HTR-8/SVneo (cell line): ENCODE measurements around the gene OXNAD1.
A peak's percentile ranks its signal among the peaks of the same experiment; 100 is the strongest.

Experiments used
- DNase-seq: peaks from one replicate; pipeline ENCODE4 v3.0.0; 2011; ENCODE audit warnings: low spot score, mixed read lengths; ENCODE audit not compliant: insufficient read length
- FAIRE-seq: peaks from 2 replicates; lab custom pipeline; 2011; peaks lifted over from hg19 to GRCh38; lab: Jason Lieb, UNC

OXNAD1 gene

DNA sequence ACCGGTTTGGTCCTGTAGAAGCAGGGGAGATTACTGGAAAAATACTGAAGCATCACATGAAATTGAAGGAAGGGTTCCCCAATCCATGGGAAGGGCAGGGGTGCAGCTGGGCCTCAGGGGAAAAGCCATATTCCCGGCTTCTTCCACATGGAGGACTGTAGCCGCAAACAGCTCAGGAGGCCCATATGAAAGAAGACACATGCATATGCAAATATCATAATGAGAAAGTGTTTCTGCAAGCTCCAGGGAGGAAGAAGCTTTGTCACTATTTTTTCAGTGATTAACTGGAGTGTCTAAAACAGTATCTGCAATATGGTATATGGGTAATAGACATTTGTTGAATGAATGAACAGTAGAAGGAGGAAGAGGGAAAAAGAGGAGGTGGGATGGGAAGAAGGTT is 19.4 kb upstream of the OXNAD1 start:
- DNase-seq (no peak), FAIRE-seq (no peak)

DNA sequence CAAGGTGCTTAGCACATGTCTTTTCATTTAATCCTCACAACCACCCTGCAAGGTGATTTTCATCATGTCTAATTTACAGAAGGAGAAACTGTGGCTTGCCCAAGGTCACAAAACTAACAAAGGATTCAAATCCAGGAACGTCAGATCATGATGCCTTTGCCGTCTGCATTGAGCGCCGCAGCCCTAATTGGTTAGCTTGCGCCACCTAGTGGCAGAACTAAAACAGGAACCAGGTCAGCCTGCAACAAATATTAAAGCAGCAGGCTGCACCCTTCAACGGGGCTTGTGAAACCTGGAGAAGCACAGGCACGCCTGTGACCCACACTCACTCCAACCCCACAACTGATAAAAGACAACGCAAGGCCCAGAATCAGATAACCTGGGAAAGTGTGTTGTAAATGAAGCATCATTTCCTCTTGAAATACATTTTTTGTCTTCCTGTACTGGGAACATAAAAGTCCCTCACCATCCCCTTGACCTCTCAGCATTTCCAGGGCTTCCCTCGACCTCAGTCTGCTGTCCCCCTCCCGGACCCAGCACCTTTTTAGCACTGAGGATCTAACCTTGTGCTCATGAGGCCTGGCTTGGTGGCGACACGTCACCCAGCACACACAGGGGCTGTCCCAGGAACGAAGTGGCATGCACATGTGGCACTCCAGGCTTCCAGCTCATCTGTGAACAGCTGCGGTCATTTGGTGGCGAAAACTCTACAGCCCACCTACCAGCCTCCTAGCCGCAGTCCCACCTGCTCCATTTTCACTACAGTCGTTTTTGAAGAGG is 17.5 kb upstream of the OXNAD1 start:
- FAIRE-seq (peak; percentile 88), DNase-seq (peak; percentile 76)

DNA sequence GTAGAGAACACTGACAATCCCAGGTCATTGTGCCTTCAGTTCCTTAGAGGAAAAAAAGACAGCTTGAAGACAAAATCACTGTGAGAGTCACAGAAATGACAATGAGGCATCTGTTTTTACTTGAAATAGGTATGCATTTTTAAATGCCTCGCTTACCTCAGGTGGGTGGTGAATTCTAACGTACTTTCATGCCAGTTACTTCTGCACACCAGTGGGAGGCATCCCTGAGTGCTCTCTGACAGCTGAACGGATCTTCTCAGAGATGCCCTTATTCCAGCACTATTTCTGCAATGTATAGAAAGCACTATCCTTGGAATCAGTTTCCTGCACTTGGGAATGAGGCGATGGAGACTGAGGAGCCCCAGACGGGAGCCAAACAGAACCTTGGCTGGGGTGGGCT is 16.5 kb upstream of the OXNAD1 start:
- DNase-seq (no peak), FAIRE-seq (no peak)

DNA sequence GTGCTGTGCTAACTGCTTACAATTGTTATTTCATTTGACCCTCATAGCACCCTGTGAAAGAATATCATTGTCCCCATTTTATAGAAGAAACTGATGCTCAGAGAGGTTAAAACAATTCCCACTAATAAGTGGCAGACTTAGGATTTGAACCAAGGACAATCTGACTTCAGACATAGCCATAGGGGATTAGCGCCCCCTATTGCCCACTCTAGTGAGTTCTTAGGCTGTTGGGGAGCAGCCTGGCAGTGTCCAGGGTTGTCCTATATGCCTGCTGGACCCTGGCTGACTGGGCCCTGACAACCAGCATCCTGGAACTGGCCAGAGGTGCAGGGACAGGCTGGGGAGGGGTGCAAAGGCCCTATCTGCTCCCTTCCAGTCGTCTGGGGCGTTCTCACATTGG is 15.7 kb upstream of the OXNAD1 start:
- no peak for FAIRE-seq
- no peak for DNase-seq

DNA sequence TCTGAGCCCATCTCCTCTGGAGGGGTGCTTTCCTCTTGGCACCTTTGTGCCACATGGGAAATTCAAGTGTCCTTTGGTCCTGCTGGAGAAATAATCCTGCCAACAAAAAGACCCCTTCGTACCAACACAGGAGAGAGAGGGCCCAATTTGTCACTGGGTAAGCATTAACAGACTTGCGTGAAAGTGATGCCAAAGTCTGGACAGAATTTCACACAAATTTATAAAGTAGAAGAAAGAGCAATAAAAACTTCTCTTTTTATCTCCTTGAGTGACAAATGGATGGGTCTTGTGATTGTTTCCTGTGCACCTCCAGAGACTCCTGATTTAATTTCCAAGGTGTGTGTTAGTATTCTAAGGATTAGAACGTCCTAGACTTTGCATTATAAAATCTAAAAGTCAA is 15.1 kb upstream of the OXNAD1 start:
- FAIRE-seq (no peak), DNase-seq (no peak)

DNA sequence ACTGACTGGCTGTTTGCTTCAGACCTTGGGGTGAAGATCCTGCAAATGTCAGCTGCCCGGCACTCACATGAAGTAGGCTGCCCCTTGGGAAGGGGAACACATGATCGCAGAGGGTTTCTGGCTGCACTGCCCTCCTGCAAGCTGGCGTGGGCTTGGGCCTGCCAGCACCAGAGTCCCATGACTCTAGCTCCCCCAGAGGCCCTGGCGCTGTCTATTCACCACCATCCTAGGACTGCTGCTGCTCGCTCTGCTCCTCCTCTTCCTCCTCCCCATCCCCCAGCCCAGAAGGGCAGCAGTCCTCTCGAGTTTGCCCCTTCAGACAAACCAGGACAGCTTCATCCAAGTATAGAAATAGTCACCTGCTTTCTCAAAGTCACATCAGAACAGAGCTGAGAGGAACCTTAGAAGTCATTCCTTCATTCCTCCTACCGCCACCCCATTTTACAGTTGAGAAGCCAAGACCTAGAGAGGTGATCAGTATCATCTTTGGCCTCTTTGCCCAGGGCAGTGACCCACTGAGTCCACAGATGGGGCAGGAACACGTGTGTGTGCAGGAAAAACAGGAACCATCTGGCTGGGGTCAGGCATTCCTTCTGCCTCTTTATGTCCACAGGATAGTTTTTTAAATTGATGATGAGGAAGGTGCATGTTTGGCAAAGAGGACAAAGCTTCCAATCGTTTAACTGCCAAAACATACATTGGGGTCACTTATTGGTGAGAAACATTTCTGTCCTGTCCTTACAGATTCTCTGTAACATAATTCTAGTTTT is 13.5 kb upstream of the OXNAD1 start:
- FAIRE-seq, result no peak

DNA sequence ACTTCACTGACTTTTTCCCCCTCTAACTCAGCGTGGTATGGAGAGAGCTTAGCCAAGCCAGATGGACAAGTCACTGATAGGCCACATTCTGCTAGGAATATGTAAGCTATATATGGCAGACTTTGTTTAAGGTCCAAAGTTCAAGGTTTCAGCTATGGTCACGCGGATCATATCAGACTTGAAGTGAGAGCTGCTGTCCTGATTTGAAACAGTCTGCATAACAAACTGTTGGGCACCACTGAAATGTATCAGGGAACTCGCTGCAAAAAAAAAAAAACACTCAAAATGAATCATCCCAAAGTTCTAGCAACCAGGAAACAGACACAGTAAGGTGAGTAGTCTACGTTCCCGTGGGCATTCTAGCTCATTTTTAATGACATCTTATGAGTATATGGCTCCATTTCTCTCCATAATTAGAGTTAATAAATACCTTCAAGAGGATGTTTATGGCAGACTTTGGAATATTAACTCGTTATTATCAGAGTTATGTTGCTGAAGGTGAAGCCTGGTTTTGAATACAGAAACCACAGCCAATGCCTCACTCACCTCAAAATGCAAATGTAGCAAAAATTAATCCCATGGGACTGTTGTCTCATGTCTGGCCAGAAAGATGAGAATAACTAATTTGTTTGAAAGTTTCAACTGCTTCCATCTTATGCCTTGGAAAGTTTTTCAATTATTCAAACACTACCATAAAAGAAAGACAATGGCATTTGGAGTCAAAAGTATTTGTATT is 12.6 kb upstream of the OXNAD1 start:
- DNase-seq (no peak), FAIRE-seq (no peak)

More for the DNA sequence above, 13.5 kb upstream of the OXNAD1 start:
- no peak for DNase-seq

DNA sequence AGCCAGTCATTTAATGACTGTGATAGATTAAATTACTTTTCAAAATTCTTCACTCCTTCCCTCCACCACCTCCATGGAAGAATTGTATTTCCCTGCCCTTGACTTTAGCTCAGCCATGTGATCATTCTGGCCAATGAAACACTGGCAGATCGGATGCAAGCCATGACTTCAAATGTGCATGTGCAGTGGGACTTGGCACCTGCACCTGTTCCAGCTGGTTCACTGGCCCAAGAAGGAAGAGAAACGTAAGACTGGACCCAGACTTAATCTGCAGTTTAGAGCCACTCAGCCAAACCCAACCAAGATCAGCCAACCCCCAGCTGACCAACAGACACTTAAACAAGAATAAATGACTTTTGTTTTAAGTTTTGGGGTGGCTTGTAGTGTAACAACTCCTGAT is 12.0 kb upstream of the OXNAD1 start:
- no peak for FAIRE-seq
- DNase-seq, result no peak

DNA sequence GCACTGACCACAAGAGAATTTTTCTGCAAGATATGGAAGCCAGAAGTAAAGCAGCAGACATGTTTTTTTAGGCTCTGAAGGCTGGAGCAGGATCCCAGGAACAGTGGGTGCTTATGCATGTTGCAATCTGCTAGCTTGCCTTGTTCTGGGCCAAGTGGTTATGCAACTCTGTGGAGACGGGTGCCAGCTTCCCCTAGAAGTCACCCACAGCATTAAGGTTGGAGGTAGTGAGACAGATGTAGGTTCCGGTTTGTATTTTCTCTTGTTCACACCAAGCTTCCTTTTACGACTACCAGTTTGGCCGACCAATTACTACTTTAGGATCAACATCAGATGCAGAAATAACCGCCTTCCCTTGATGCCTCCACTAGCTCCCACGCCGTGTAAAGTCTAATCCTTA is 11.4 kb upstream of the OXNAD1 start:
- DNase-seq (no peak), FAIRE-seq (no peak)

DNA sequence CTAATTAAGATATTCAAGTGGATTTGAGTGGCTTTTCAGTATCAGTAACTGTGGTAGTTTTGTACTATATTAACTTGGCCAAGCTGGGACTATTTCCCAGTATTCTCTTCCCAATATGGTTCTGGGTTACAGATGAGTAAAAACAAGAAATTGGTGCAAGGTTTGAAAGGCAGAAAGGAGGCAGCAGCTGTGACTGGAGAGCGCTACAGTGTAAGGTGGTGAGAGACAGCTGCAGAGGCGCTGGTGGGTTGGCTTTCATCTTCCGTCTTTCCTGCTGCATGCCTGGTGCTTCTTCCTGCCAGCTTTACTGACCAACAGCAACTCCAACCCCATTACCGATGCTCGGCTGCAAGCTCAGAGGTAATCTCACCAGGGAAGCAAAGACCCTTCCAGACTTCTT is 10.1 kb upstream of the OXNAD1 start:
- DNase-seq (no peak), FAIRE-seq (no peak)

DNA sequence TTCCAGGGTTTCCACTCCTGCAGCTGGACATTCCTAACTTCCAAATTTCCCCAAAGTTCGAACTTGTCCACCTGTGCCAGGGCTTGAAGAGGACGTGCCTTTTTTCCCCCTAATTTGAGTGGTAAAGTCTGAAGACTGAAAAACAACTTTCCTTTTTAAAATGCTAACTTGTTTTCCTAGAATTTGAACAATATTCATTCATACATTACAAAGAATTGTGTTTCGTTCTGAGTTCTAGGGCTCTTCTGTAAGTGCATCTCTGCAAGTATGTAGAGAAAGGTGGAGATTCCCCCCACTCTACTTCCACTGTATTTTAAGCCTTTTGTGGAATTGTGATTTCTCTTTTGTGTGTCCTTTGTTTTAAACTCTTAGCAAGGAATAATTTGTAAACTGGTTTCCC is 9.7 kb upstream of the OXNAD1 start:
- DNase-seq (no peak), FAIRE-seq (no peak)

DNA sequence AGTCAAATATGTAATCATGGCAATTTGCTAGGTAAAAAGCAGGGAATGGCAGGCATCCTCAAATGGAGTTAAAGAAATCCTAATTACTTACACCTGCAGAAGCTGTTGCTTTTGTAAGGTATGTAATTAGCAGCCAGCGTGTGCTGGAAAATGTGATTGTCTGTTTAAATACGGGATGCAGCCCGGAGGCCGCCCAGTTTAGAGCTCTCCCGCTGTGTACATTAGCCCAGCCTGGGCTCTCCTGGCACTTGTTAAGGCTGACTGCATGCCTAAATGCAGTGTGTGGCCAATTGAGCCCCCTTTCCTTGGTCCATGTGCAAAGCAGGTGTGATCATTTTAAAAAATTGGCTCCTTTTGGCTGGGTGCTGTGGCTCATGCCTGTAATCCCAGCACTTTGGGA is 9.3 kb upstream of the OXNAD1 start:
- FAIRE-seq (no peak), DNase-seq (no peak)

DNA sequence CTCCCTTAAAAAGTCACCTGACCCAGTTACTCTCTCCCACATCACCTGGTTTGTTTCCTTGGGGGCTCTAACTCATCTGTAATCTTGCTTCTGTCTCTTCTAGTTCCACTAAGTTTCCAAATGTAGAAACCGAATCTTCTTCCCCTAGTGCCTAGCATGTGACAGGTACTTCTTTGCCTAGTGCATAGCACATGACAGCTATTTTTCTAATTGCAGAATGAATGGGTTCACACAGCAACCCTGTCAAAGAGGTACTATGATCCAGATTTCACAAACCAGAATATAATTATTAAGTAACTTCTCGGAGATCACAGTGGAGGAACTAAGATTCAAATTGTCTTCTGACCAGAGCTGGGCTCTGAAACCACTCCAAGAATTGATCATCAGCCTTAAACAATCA is 7.7 kb upstream of the OXNAD1 start:
- DNase-seq, result no peak
- no peak for FAIRE-seq

DNA sequence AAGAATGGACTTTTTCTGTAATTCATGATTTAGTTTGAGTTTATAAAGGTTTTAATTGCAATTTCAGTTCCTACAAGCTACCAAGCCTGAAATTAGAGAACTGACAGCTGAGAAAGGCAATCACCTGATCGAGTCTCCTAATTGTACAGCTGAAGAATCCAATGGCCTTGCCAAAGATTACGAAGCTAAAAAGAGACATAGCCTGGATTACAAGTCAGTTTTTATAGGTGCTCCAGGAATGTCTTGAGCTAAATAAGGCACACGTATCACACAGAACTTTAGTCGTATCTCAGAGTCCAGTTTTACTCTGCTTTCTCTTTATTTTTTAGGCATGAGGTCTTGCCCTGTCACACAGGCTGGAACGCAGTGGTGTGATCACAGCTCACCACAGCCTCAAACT is 6.8 kb upstream of the OXNAD1 start:
- no peak for DNase-seq
- no peak for FAIRE-seq

DNA sequence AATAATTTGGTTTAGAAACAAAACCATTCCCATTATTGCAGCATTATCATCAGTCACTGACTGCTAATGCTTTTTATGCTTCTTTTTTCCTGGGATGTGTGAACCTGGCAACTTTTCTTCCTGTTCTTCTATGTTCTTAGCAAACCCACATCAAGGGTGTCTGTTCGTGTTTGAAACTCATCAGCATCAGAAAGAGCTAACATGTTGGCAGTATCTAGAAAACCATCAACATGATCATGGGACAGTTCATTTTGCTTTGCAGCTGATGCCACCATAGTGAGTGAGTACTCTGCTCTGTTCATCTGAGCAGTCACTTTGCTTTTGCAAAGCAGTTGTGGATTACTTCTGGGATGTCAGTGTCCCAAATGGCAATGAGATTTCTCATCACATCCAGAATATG is 6.1 kb upstream of the OXNAD1 start:
- FAIRE-seq (peak; percentile 58), DNase-seq (no peak)

DNA sequence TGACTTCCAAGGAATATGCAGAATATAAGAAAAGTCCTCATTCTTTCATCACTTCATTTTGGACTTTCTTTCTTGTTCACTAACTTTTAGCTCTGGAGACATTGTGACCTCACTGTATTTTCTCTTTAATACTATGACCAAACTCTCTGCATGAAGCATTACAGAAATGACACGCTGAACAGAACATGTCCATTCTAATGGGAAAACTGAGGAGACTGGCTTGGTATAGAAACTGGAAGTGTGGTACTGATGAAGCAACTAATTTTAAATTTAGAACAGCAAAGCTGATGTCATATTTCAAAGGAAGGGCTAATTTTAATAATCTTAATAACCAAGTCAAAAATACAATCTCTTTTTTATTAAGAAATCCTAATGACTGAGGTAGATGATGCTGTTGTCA is 5.0 kb upstream of the OXNAD1 start:
- DNase-seq, result no peak
- no peak for FAIRE-seq

DNA sequence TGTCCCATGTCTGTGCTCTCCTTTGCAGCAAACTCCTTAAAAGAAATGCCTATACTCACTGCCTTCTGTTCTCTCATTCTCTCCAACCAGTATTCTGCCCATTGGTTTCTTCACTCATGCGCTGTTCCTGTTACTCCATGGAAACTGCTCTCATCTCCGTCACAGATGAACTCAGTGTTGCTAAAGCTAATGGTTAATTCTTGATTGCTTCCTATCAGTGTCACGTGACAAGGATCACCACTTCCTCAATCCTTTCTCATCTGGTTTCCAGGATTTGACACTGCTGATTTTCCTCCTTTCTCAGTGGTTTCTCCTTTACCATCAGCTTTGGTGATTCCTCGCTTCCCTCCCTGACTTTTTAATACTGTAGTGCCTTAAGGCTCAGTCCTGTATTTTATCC is 2.8 kb upstream of the OXNAD1 start:
- DNase-seq (no peak), FAIRE-seq (no peak)

DNA sequence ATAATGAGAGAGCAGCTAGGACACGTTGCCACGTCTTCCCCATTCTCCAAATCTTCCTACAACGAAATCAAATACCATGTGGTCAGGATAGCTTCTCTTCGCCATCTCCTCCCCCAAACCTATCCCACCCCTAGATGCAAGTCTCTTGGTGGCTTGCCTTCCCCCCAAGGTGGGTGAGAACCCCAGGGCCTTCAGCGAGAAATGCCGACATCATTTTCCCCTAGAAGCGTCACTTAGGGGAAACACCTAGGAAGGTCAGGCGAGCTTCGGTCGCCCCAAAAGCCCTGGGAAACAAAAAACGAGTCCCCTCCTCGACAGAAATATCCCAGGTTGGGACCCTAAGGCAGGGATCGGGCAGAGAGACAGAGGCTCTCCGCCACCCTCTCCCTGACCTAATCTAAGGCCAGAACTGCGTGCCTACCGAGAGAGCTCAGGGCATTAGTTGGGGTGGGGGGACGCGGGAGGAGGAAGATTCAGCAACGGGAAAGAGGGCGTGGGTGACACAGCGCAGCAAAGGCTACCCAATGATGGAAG is 771 bp upstream of the OXNAD1 start:
- no peak for FAIRE-seq
- DNase-seq, result no peak

DNA sequence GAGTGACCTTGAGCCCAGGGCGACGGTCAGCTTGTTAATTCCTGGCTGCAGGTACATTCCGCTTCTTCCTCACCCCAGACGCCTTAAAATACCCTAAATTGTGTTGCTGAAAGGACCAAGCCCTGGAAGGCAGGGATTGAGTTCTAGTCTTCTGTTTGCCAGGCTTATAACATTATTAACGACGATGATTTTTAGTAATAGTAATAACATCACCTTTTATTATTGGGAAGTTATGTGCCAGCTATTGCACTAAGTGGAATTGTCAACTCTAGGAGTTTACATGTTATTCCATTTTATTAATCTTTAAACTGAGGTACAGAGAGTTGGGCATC is 409 bp downstream of the OXNAD1 start:
- FAIRE-seq, result no peak
- DNase-seq, result no peak

DNA sequence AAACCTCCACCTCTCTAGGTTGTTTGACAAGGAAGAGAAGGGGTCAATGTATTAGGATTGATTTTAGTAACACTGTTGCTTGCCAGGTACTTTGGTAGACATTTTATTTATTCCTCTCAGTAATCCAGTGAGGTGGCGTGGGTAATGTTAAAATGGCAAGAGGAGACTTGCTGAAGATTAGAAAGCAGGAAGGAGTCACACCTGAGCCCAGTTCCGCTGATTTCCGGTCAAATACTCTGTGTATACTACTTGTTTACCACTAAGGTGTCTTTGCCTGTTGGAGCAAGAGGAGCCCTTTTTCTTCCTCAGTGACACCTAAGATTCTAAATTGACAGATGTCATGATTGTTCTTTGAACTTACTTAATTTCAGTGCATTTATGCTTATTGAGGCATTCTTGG is 1.7 kb downstream of the OXNAD1 start:
- FAIRE-seq, result no peak

DNA sequence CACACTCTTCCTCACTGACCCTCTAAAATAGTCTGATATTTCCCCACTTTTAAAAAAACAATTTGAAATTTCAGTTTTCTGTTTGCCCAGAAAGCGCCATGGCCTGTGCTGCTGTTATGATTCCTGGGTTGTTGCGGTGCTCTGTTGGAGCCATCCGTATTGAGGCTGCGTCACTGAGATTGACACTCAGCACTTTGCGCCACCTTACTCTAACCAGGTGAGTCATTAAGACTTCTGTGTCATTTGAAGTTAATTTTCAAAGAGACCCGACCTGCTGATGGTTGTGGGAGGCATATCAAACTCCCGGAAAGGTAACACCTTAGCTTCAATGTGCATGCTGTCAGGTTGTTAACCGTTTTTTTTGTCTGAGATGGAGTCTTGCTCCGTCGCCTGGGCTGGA is 5.8 kb downstream of the OXNAD1 start:
- DNase-seq (no peak), FAIRE-seq (no peak)

More for the DNA sequence above, 1.7 kb downstream of the OXNAD1 start:
- DNase-seq, result no peak
